ENCODE results near the gene GPX4. TPM values are rescaled to one million over a fixed set of nuclear protein-coding genes. Genes with fewer than 3 reads are reported as not detected.

The GPX4 gene
- total and polyA plus RNA-seq, 2 experiments from 2014 or later: 351 to 573 TPM

GRCh38 chr19:1102407-1103131 is 1.2 kb upstream of the GPX4 start (continued):
- TF ChIP-seq ZNF462 (CRISPR knock-in tag; IDR thresholded peaks at IDR 0.05): no peak
- TF ChIP-seq NANOG (IDR thresholded peaks at IDR 0.05; ENCODE audit: borderline replicate concordance): no peak
- no peak for TF ChIP-seq REST (IDR thresholded peaks at IDR 0.05; ENCODE audit: unreplicated experiment)
- no peak for TF ChIP-seq POLR2AphosphoS5 (IDR thresholded peaks at IDR 0.05; ENCODE audit: low read depth)
